ENCODE measurements around the gene HOXB8.

Gene HOXB8

DNA sequence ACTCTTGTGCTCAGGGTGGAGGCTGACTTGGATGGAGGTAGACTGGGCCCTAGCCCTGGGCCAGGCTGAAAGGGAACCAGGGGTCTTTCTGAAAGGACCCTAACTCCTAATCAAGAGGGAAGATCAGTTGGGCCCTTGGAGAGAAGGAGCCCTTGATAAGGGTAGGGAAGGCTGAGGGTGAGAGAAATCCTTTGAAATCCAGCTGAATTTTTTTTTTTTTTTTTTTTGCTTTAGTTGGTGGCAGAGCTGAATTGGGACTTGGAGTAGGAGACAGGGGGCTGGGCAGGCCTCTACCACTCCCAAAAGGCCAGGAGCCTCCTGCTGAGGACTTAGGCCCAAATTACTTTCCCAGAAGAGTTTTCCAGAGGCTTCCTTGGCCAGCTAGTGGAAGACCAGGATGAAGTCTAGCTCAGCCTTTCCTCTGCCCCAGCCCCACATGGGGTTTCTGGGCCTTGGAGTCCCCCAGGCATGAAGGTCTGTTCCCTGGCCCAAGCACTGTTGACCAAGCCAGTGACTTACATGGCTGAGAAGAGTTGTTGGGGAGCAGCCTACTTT is 24.4 kb downstream of the HOXB8 start:
- Histone ChIP-seq H3K27ac (ENCODE audit: poor library complexity, severe bottlenecking) (no peak overlapping the region), H3K27me3 (ENCODE audit: insufficient read depth, poor library complexity, severe bottlenecking) (no peaks in the 10 kb centered on the region), H3K36me3 (ENCODE audit: low read depth) (no peaks in the 10 kb centered on the region), H3K4me1 (ENCODE audit: insufficient read depth, poor library complexity, severe bottlenecking) (peaks cover 6% of the 10 kb centered on the region), H3K9me3 (ENCODE audit: severe bottlenecking) (no peaks in the 10 kb centered on the region), H3K4me3 (ENCODE audit: severe bottlenecking) (no peak overlapping the region)
- ATAC-seq (ENCODE audit: low read depth), result no peak
- TF ChIP-seq, protein P1, sequence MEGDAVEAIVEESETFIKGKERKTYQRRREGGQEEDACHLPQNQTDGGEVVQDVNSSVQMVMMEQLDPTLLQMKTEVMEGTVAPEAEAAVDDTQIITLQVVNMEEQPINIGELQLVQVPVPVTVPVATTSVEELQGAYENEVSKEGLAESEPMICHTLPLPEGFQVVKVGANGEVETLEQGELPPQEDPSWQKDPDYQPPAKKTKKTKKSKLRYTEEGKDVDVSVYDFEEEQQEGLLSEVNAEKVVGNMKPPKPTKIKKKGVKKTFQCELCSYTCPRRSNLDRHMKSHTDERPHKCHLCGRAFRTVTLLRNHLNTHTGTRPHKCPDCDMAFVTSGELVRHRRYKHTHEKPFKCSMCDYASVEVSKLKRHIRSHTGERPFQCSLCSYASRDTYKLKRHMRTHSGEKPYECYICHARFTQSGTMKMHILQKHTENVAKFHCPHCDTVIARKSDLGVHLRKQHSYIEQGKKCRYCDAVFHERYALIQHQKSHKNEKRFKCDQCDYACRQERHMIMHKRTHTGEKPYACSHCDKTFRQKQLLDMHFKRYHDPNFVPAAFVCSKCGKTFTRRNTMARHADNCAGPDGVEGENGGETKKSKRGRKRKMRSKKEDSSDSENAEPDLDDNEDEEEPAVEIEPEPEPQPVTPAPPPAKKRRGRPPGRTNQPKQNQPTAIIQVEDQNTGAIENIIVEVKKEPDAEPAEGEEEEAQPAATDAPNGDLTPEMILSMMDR (IDR thresholded peaks at IDR 0.05; ENCODE audit: poor library complexity, severe bottlenecking), result no peak
- no peak for DNase-seq (ENCODE audit: low spot score)

DNA sequence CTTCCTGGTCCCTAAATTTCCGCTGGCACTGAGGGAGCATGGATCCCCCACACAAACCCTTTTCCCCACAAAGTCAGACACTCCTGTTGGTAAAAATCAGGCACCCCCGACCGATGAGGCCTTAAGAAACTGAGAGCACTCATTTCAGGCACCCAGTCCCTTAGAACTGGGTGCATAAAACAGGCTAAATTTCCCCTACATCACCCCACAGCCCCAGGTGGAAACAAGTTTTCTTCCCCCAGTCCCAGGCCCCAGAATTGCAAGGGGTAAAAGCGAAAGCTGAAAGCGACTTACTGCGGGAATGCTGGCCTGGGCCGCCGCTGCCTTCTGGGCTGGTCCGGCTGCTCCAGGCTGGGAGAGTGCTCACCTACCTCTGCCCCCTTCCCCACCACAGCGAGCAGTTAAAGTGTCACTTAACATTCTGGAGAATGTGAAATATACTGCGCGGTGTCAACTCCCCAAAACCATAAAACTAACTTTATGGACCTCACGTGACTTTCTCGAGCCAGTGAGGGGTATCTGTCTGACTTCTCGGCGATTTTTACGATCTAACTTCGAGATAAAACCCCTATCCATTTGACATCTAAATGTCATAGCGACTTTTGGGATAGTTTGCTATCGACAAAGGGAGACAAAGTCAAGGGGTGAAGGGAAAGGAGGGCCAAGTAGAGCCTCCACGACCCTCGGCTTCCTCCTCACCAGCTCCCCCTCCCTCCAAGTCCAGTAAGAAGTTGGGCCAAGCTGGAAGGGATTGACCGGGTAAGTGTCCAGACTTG is 25.1 kb downstream of the HOXB8 start, which contains the start of gene HOXB3:
Gene HOXB3, minus strand, starts transcription at position 411 of the 776 bp plus-strand sequence. CDS start 37,767 bp downstream, outside the sequence.
- TF ChIP-seq, protein P1 (IDR thresholded peaks at IDR 0.05; ENCODE audit: poor library complexity, severe bottlenecking), result no peak
- DNase-seq (ENCODE audit: low spot score), result no peak
- Histone ChIP-seq H3K36me3 (ENCODE audit: low read depth) (no peaks in the 10 kb centered on the region), H3K27me3 (ENCODE audit: insufficient read depth, poor library complexity, severe bottlenecking) (no peaks in the 10 kb centered on the region), H3K4me1 (ENCODE audit: insufficient read depth, poor library complexity, severe bottlenecking) (peaks cover 6% of the 10 kb centered on the region), H3K27ac (ENCODE audit: poor library complexity, severe bottlenecking) (no peak within 1 kb of the TSS), H3K4me3 (ENCODE audit: severe bottlenecking) (no peak within 1 kb of the TSS), H3K9me3 (ENCODE audit: severe bottlenecking) (no peaks in the 10 kb centered on the region)
- ATAC-seq (ENCODE audit: low read depth), result no peak

DNA sequence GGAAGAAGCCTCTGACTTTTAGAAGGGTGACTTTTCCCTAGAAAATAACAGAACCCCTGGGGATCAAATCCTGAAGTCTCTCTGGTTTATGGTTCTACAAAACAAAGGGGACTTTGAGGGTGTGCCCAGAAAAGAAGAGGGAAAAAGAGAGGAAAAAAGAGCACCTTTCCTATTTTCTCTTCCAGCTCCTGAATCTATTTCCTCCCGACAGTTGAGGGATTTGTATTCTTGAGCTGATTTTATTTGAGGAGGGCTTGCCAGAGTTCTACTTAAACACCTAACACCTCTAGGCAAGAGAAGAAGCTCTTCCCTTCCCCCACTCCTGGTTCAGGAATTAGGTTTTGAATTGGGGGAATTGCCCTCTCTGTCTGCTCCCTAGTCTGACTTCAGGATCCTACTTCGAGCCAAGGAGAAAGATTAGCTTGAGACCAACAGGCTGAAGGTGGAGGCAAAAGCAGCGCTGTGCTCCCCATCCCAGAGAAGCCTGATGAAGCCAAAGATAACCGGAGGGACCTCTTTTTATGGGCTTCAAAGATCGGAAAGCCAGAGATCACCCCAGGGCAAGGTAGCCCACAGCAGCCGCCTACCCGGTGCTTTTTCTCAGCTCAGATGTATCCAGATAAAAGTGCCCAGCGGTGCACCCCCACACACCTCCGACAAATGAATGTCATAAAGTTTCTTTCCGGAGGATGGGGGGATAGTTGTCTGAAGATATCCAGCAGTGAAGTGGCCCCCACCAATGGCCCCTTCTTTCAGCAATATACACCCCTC is 25.8 kb downstream of the HOXB8 start:
- Histone ChIP-seq H3K4me3 (ENCODE audit: severe bottlenecking) (no peak overlapping the region), H3K36me3 (ENCODE audit: low read depth) (no peaks in the 10 kb centered on the region), H3K9me3 (ENCODE audit: severe bottlenecking) (no peaks in the 10 kb centered on the region), H3K4me1 (ENCODE audit: insufficient read depth, poor library complexity, severe bottlenecking) (peaks cover 6% of the 10 kb centered on the region), H3K27ac (ENCODE audit: poor library complexity, severe bottlenecking) (no peak overlapping the region), H3K27me3 (ENCODE audit: insufficient read depth, poor library complexity, severe bottlenecking) (no peaks in the 10 kb centered on the region)
- TF ChIP-seq, protein P1 (IDR thresholded peaks at IDR 0.05; ENCODE audit: poor library complexity, severe bottlenecking), result no peak
- no peak for ATAC-seq (ENCODE audit: low read depth)
- DNase-seq (ENCODE audit: low spot score), result no peak

DNA sequence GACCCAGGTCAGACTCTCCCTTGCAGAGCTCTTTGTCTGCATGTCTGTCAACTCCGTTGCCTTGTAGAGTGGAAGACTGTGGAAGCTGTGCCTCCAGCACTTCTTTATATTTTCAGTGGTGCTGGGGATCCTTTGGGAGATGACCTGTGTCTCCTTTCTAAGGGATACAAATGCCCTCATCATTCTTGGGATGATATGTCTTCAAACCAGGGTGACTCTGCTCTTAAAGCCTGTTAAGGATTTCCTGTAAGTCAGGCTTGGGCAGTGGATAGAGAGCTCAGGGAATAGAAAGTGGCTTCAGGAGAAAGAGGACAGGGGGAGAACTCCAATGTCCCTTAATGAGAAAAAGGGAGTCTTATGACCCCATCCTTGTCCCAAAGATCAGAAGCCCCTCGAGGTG is 26.6 kb downstream of the HOXB8 start:
- H3K4me1 ChIP-seq (ENCODE audit: insufficient read depth, poor library complexity, severe bottlenecking), result peaks cover 6% of the 10 kb centered on the region
- DNase-seq (ENCODE audit: low spot score), result no peak
- no peak overlapping the region for H3K4me3 ChIP-seq (ENCODE audit: severe bottlenecking)
- no peaks in the 10 kb centered on the region for H3K9me3 ChIP-seq (ENCODE audit: severe bottlenecking)
- ATAC-seq (ENCODE audit: low read depth), result no peak
- H3K27me3 ChIP-seq (ENCODE audit: insufficient read depth, poor library complexity, severe bottlenecking), result no peaks in the 10 kb centered on the region
- H3K27ac ChIP-seq (ENCODE audit: poor library complexity, severe bottlenecking), result no peak overlapping the region
- H3K36me3 ChIP-seq (ENCODE audit: low read depth), result no peaks in the 10 kb centered on the region
- TF ChIP-seq, protein P1 (IDR thresholded peaks at IDR 0.05; ENCODE audit: poor library complexity, severe bottlenecking), result no peak

Measured in RWPE2 (cell line).